Stimulated activated CD8-positive, alpha-beta memory T cell treated with anti-CD3 and anti-CD28 coated beads, Interleukin-12 subunit alpha, Interleukin-12 subunit beta, amount 100 ng/mL, for 24 hours (primary cell): ENCODE data around the gene LEPROT.
A peak's percentile ranks its signal among the peaks of the same experiment; 100 is the strongest.

ENCODE experiments used
- DNase-seq: peaks from one replicate; pipeline ENCODE4 v3.0.0-alpha.2; 2020; ENCODE audit errors: extremely low read depth

Gene LEPROT

GRCh38 chr1:65412256-65412983 lies 8.0 kb upstream of the LEPROT start:
- no peak for DNase-seq

- DNase-seq = no peak
Measured at GRCh38 chr1:65412984-65413375, 7.5 kb upstream of the LEPROT start.

- DNase-seq = no peak
Measured at GRCh38 chr1:65414538-65414937, 5.9 kb upstream of the LEPROT start.

- no peak for DNase-seq
Measured at GRCh38 chr1:65416767-65417166, 3.7 kb upstream of the LEPROT start.

GRCh38 chr1:65417729-65418128 lies 2.7 kb upstream of the LEPROT start:
- no peak for DNase-seq

- no peak for DNase-seq
Measured at GRCh38 chr1:65418522-65419185, 1.8 kb upstream of the LEPROT start.

GRCh38 chr1:65419681-65420589 lies 533 bp upstream of the LEPROT start:
- peak; percentile 94 for DNase-seq

- DNase-seq = no peak
Measured at GRCh38 chr1:65421351-65422025, 1.0 kb downstream of the LEPROT start.

GRCh38 chr1:65422241-65423203 lies 2.1 kb downstream of the LEPROT start:
- no peak for DNase-seq

GRCh38 chr1:65423884-65424572 lies 3.6 kb downstream of the LEPROT start:
- no peak for DNase-seq

- no peak for DNase-seq
Measured at GRCh38 chr1:65424573-65424889, 4.1 kb downstream of the LEPROT start.

- DNase-seq = no peak
Measured at GRCh38 chr1:65425006-65425405, 4.5 kb downstream of the LEPROT start.

GRCh38 chr1:65425697-65426096 lies 5.2 kb downstream of the LEPROT start:
- DNase-seq = no peak

- no peak for DNase-seq
Measured at GRCh38 chr1:65429078-65429477, 8.6 kb downstream of the LEPROT start.

GRCh38 chr1:65429806-65430205 lies 9.3 kb downstream of the LEPROT start:
- DNase-seq = no peak

GRCh38 chr1:65431111-65431705 lies 10.7 kb downstream of the LEPROT start:
- DNase-seq = no peak

GRCh38 chr1:65432918-65433317 lies 12.4 kb downstream of the LEPROT start:
- DNase-seq = no peak

GRCh38 chr1:65434255-65434654 lies 13.8 kb downstream of the LEPROT start:
- DNase-seq = no peak

- no peak for DNase-seq
Measured at GRCh38 chr1:65434760-65435159, 14.3 kb downstream of the LEPROT start.

- DNase-seq = no peak
Measured at GRCh38 chr1:65435987-65436386, 15.5 kb downstream of the LEPROT start.
